Panc1 (cell line): ENCODE results near the gene CERS1. TPM values are rescaled to one million over a fixed set of nuclear protein-coding genes. Genes with fewer than 3 reads are reported as not detected.

Source experiments
- ATAC-seq: fragments of 200-7000 bp; cut with Tn5 transposase; 2 replicates; pipeline ENCODE4 v1.9.1; 2020; ENCODE audit warnings: mild to moderate bottlenecking, moderate library complexity
- BruUV-seq: library from RNA; stranded (reverse); fragments of 400-500 nt; replicated peaks from 2 replicates; lab custom pipeline; 2021; lab: Mats Ljungman, UMichigan
- CTCF ChIA-PET: fragments of 300-600 bp; sonication (Branson Sonifier 250); formaldehyde crosslinking; loops from one replicate; lab custom pipeline; 2022; ENCODE audit warnings: antibody characterized with exemption; lab: Charles Lee
- POLR2A ChIA-PET: fragments of 300-600 bp; sonication (Branson Sonifier 250); formaldehyde crosslinking; loops from one replicate; lab custom pipeline; 2022; ENCODE audit warnings: antibody characterized with exemption; lab: Charles Lee
- DNase-seq: peaks from one replicate; pipeline ENCODE4 v3.0.0-alpha.2; 2010; ENCODE audit warnings: low read depth, low spot score
- H3K27ac ChIP-seq: 2 replicates; pipeline ENCODE4 v1.5.1; 2011; ENCODE audit warnings: mild to moderate bottlenecking, low read length, inconsistent platforms
- H3K27me3 ChIP-seq: fragments of 200-500 bp; sonication (Bioruptor generic); 2 replicates; pipeline ENCODE4 v1.6.0; 2014; ENCODE audit warnings: low read length, inconsistent platforms; ENCODE audit not compliant: control insufficient read depth, insufficient read depth
- H3K36me3 ChIP-seq: fragments of 200-500 bp; sonication (Bioruptor generic); 2 replicates; pipeline ENCODE4 v1.5.1; 2014; ENCODE audit warnings: inconsistent platforms, mild to moderate bottlenecking, low read length, moderate library complexity; ENCODE audit not compliant: control insufficient read depth, insufficient read depth
- H3K4me1 ChIP-seq: 2 replicates; pipeline ENCODE4 v1.5.1; 2011; ENCODE audit warnings: inconsistent platforms, mild to moderate bottlenecking, low read length, moderate library complexity; ENCODE audit not compliant: control insufficient read depth, insufficient read depth
- H3K4me3 ChIP-seq, 2 experiments: 2 replicates each; pipeline ENCODE4 v1.5.1; 2011 to 2012; ENCODE audit warnings: low read depth in 2 of 2, low read length in 2 of 2, mild to moderate bottlenecking in 2 of 2, inconsistent platforms in 1 of 2, moderate library complexity in 1 of 2
- H3K9me3 ChIP-seq: fragments of 200-500 bp; sonication (Bioruptor generic); 2 replicates; pipeline ENCODE4 v1.5.1; 2014; ENCODE audit warnings: low read depth, mild to moderate bottlenecking, inconsistent platforms, low read length, moderate library complexity; ENCODE audit not compliant: control insufficient read depth, insufficient read depth
- CTCF ChIP-seq: fragments of 450-650 bp; IDR thresholded peaks from 2 replicates; pipeline ENCODE4 v1.5.1; 2017; ENCODE audit warnings: mild to moderate bottlenecking
- POLR2AphosphoS5 ChIP-seq: IDR thresholded peaks from 2 replicates; pipeline ENCODE4 v1.6.1; 2012; ENCODE audit warnings: mild to moderate bottlenecking, low read depth, low read length, moderate library complexity
- REST ChIP-seq, 2 experiments: IDR thresholded peaks; 2 replicates each; pipeline ENCODE4 v1.6.1; 2011 to 2012; ENCODE audit warnings: low read depth in 2 of 2, control low read depth in 1 of 2, low read length in 1 of 2, mild to moderate bottlenecking in 1 of 2, moderate library complexity in 1 of 2; ENCODE audit not compliant: insufficient read depth in 1 of 2
- SIN3A ChIP-seq: IDR thresholded peaks from 2 replicates; pipeline ENCODE4 v1.6.1; 2012; ENCODE audit warnings: low read depth, mild to moderate bottlenecking, low read length, moderate library complexity, borderline replicate concordance; ENCODE audit not compliant: insufficient read depth
- TCF7L2 ChIP-seq: IDR thresholded peaks from 2 replicates; pipeline ENCODE4 v1.6.1; 2011; ENCODE audit warnings: mild to moderate bottlenecking, low read depth, low read length, inconsistent platforms
- in situ Hi-C: cut with HindIII; loops from 2 replicates; pipeline ENCODE4 v1.10.0; 2016; ENCODE audit warnings: low sequenced_read_pairs, low pct_unique_long_range_greater_than_20kb
- intact Hi-C: fragments of 100-400 bp; cut with micrococcal nuclease; formaldehyde crosslinking; loops from one replicate; pipeline ENCODE4 v1.10.0; 2022; ENCODE audit not compliant: unreplicated experiment
- total RNA-seq: library from RNA; stranded (reverse); gene quantifications from one replicate; pipeline ENCODE4 v1.2.1, GENCODE V29; 2021; ENCODE audit not compliant: unreplicated experiment

The CERS1 gene
- total RNA-seq, 1 experiment from 2014 or later = 4.5 TPM

GRCh38 chr19:18942692-18943091 lies 46.7 kb upstream of the CERS1 start:
- DNase-seq = no peak
- no peak for ATAC-seq
- TF ChIP-seq SIN3A = no peak
- TF ChIP-seq POLR2AphosphoS5 = no peak
- no peak for TF ChIP-seq REST (IDR thresholded peaks at IDR 0.05; ENCODE audit: insufficient read depth in 1 of 2, low read depth in 2 of 2, low read length in 1 of 2)
- no peak for TF ChIP-seq TCF7L2
- no peak for TF ChIP-seq CTCF
- peaks cover 5% of the 10 kb centered on the region for H3K4me1 ChIP-seq
- H3K9me3 ChIP-seq = no peaks in the 10 kb centered on the region
- in situ Hi-C loops = no loop called here
- H3K36me3 ChIP-seq = peaks cover 2% of the 10 kb centered on the region; the same call in 1 of the 2 replicates
- POLR2A ChIA-PET = interaction anchor here (0.5 kb wide), 1 partner anchor 41 kb away, joined by 3 read pairs; no protein-coding TSS in a partner anchor
- H3K27me3 ChIP-seq = no peaks in the 10 kb centered on the region
- CTCF ChIA-PET = interaction anchor here (0.7 kb wide), 1 partner anchor 30 kb away, joined by 6 read pairs; no protein-coding TSS in a partner anchor
- BruUV-seq = no TSS peak
- H3K27ac ChIP-seq = no peak overlapping the region
- intact Hi-C loops = no loop called here
- H3K4me3 ChIP-seq = no peak overlapping the region

GRCh38 chr19:18941628-18942354 lies 45.8 kb upstream of the CERS1 start:
- peak overlapping the region; percentile 77 for H3K27ac ChIP-seq
- peak overlapping the region; percentile 20 to 34 for H3K4me3 ChIP-seq
- H3K4me1 ChIP-seq = peaks cover 5% of the 10 kb centered on the region
- H3K27me3 ChIP-seq = no peaks in the 10 kb centered on the region
- intact Hi-C loops = no loop called here
- CTCF ChIA-PET = interaction anchor here (0.7 kb wide), 1 partner anchor 15 kb away, joined by 3 read pairs; no protein-coding TSS in a partner anchor
- no peak for ATAC-seq
- POLR2A ChIA-PET = interaction anchor here (0.5 kb wide), 1 partner anchor 42 kb away, joined by 3 read pairs; no protein-coding TSS in a partner anchor
- no peaks in the 10 kb centered on the region for H3K9me3 ChIP-seq
- no TSS peak for BruUV-seq
- H3K36me3 ChIP-seq = peaks cover 2% of the 10 kb centered on the region; the same call in 1 of the 2 replicates
- no peak for DNase-seq
- in situ Hi-C loops = no loop called here
- TF ChIP-seq CTCF = no peak
- no peak for TF ChIP-seq REST (IDR thresholded peaks at IDR 0.05; ENCODE audit: insufficient read depth in 1 of 2, low read depth in 2 of 2, low read length in 1 of 2)
- no peak for TF ChIP-seq POLR2AphosphoS5
- TF ChIP-seq TCF7L2 = no peak
- no peak for TF ChIP-seq SIN3A
